ENCODE data around the gene DLG4.

Gene DLG4

GRCh38 chr17:7252176-7253043 lies 32.8 kb upstream of the DLG4 start, which contains the start of gene ELP5:
TSS of gene ELP5 (plus strand) at chr17:7252215. CDS start at chr17:7252551, 336 bp downstream.
- TF ChIP-seq CTCF (IDR thresholded peaks at IDR 0.05) = peak; percentile 55

- no peak for TF ChIP-seq CTCF (IDR thresholded peaks at IDR 0.05)
These were observed 32.1 kb upstream of the DLG4 start, which contains the start of gene CTDNEP1 for GRCh38 chr17:7251661-7252175. TSS of gene CTDNEP1 (minus strand) at chr17:7251734. CDS start at chr17:7251296, 438 bp downstream.

GRCh38 chr17:7250695-7251627 lies 31.3 kb upstream of the DLG4 start:
- no peak for TF ChIP-seq CTCF (IDR thresholded peaks at IDR 0.05)

GRCh38 chr17:7249830-7250229 lies 30.2 kb upstream of the DLG4 start:
- TF ChIP-seq CTCF (IDR thresholded peaks at IDR 0.05) = no peak

GRCh38 chr17:7249214-7249613 lies 29.6 kb upstream of the DLG4 start:
- no peak for TF ChIP-seq CTCF (IDR thresholded peaks at IDR 0.05)

- TF ChIP-seq CTCF (IDR thresholded peaks at IDR 0.05) = no peak
These were observed 29.2 kb upstream of the DLG4 start for GRCh38 chr17:7248796-7249195.

GRCh38 chr17:7246779-7247178 lies 27.1 kb upstream of the DLG4 start:
- no peak for TF ChIP-seq CTCF (IDR thresholded peaks at IDR 0.05)
